ENCODE results near the gene PPP2R5C. TPM values are rescaled to one million over a fixed set of nuclear protein-coding genes. Genes with fewer than 3 reads are reported as not detected.
A peak's percentile ranks its signal among the peaks of the same experiment; 100 is the strongest.

PPP2R5C gene
- total and polyA plus RNA-seq, 7 donors: 18.2 to 76.6 (median 57.1) TPM

DNA sequence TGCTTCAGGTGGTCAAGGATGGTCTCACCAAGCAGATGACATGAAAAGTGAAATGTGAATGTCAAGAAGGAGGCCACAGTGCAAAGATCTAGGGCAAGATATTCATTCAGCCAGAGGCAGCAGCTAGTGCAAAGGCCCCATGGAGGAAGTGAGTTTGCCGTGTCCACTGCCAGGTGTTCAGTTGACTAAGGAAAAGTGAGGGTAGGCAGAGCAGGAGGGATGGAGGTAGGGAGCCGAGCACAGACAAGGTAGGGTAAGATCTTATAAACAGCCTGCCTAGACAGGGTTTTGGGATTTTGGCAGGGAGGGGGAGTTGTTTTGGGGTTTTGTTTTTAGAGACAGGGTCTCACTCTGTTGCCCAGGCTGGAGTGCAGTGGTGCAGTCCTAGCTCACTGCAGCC lies 11.9 kb downstream of the PPP2R5C start:
- Histone ChIP-seq H3K4me3 (no peak overlapping the region), H3K27ac (no peak overlapping the region), H3K36me3 (ENCODE audit: insufficient read depth in 1 of 2, low read depth in 1 of 2) (no peaks in the 10 kb centered on the region), H3K27me3 (ENCODE audit: insufficient read depth in 3 of 3, low read length in 2 of 3) (no peaks in the 10 kb centered on the region), H3K9me3 (no peaks in the 10 kb centered on the region), H3K4me1 (peaks cover 19% of the 10 kb centered on the region)
- TF ChIP-seq, protein P1, sequence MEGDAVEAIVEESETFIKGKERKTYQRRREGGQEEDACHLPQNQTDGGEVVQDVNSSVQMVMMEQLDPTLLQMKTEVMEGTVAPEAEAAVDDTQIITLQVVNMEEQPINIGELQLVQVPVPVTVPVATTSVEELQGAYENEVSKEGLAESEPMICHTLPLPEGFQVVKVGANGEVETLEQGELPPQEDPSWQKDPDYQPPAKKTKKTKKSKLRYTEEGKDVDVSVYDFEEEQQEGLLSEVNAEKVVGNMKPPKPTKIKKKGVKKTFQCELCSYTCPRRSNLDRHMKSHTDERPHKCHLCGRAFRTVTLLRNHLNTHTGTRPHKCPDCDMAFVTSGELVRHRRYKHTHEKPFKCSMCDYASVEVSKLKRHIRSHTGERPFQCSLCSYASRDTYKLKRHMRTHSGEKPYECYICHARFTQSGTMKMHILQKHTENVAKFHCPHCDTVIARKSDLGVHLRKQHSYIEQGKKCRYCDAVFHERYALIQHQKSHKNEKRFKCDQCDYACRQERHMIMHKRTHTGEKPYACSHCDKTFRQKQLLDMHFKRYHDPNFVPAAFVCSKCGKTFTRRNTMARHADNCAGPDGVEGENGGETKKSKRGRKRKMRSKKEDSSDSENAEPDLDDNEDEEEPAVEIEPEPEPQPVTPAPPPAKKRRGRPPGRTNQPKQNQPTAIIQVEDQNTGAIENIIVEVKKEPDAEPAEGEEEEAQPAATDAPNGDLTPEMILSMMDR (IDR thresholded peaks at IDR 0.05): no peak
- WGBS, 3 donors: 81 to 89% (median 84%) methylated on average over 2 of the region's 2 CpGs
- intact Hi-C loops (cut with DNase I): loop anchor here (5.0 to 10.0 kb wide), 4 partner anchors 69 to 321 kb away; no protein-coding TSS in a partner anchor
- DNase-seq (no peak), ATAC-seq (no peak)

DNA sequence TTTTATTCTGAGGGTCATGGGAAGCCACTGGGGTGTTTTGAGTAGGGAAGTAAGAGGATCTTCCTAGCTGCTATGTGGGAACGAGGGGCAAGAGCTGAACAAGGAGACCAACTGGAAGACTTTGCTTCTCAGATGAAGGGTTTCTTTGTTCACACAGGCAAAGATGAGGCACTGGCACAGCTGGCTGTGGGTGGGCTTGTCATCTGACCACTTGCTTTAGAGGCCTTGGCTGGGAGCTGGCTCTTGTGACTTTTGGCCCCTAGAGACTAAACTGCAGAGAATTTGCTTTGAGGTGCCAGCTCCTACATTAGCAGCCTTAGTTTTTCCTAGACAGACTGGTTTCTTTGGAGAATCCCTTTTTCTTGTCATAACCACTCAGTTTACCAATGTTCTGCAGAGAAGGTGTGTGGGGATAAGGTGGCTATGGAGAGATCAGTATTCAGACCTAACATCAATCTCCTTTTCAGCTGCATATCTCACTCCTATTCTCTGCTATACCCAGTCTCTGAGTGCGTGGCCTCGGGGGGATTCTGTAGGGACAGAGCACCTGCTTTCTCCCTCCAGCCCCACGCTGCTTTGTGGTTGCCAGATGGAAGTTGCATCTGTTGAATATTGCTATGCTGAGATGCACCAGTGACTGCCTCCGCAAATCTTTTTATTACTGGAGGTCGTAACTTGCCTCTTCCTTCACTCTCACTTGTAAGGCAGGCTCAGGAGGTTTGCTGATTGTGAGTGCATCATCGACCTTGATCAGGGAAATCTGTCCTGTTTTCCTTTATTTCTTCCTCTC lies 12.7 kb downstream of the PPP2R5C start:
- Histone ChIP-seq H3K27me3 (ENCODE audit: insufficient read depth in 3 of 3, low read length in 2 of 3) (no peaks in the 10 kb centered on the region), H3K4me3 (no peak overlapping the region), H3K27ac (no peak overlapping the region), H3K36me3 (ENCODE audit: insufficient read depth in 1 of 2, low read depth in 1 of 2) (no peaks in the 10 kb centered on the region), H3K4me1 (peaks cover 19% of the 10 kb centered on the region), H3K9me3 (no peaks in the 10 kb centered on the region)
- TF ChIP-seq, protein P1 (IDR thresholded peaks at IDR 0.05): no peak
- intact Hi-C loops (cut with DNase I): loop anchor here (5.0 to 10.0 kb wide), 4 partner anchors 68 to 321 kb away; no protein-coding TSS in a partner anchor
- no peak for DNase-seq
- no peak for ATAC-seq
- 71 to 79% (median 73%) methylated on average over 7 of the region's 7 CpGs for WGBS, 3 donors

DNA sequence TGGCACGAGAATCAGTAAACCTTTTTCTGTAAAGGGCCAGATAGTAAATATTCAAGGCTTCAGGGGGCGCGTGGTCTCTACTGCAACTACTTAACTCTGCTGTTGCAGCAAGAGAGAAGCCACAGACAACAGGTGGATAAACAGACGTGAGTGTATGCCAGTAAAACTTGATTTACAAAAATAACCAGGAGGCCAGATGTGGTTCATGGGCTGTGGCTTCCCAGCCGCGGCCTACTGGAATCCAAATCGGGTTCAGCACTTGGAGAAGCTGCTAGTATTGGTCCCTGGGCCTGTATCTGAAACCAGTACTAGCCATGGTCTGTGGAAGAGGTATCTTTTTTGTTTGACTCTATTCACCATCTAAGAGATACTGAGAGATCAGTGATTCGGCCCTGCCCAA lies 13.3 kb downstream of the PPP2R5C start:
- Histone ChIP-seq H3K27me3 (ENCODE audit: insufficient read depth in 3 of 3, low read length in 2 of 3) (no peaks in the 10 kb centered on the region), H3K4me3 (no peak overlapping the region), H3K36me3 (ENCODE audit: insufficient read depth in 1 of 2, low read depth in 1 of 2) (no peaks in the 10 kb centered on the region), H3K9me3 (no peaks in the 10 kb centered on the region), H3K27ac (no peak overlapping the region), H3K4me1 (peaks cover 19% of the 10 kb centered on the region)
- ATAC-seq (peak in 2 of 4 donors; percentile 42 to 65), DNase-seq (no peak)
- WGBS, 3 donors: 51 to 79% (median 57%) methylated on average over 8 of the region's 8 CpGs
- intact Hi-C loops (cut with DNase I): loop anchor here (5.0 to 10.0 kb wide), 4 partner anchors 67 to 320 kb away; no protein-coding TSS in a partner anchor
- TF ChIP-seq, protein P1 (IDR thresholded peaks at IDR 0.05): no peak

DNA sequence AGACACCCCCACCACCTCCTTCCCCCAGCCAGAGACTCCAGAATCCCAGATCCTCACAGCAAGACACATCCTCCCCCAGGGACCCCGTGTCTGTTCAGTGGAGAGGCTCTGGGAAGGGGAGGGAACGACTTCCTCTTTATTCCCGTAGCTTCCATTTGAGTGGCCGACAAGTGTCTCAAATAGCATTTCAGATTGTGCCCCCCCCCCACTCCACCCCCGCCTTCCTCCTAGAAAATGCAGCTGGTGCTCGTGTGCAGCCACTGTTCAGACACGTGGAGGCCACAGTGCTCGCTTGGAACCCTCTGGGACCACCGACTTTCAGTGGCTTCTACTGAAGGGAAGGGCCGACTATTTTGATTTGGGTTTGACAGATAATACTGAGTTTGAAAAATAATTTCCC lies 14.3 kb downstream of the PPP2R5C start:
- H3K4me1 ChIP-seq: peaks cover 24% of the 10 kb centered on the region
- ATAC-seq (no peak), DNase-seq (no peak)
- no peak overlapping the region for H3K27ac ChIP-seq
- intact Hi-C loops (cut with DNase I): loop anchor here in 1 of 2 donors (10.0 kb wide), 1 partner anchor 319 kb away; no protein-coding TSS in a partner anchor
- H3K27me3 ChIP-seq (ENCODE audit: insufficient read depth in 3 of 3, low read length in 2 of 3): no peaks in the 10 kb centered on the region
- H3K9me3 ChIP-seq: no peaks in the 10 kb centered on the region
- H3K36me3 ChIP-seq (ENCODE audit: insufficient read depth in 1 of 2, low read depth in 1 of 2): no peaks in the 10 kb centered on the region
- TF ChIP-seq, protein P1 (IDR thresholded peaks at IDR 0.05): no peak
- H3K4me3 ChIP-seq: no peak overlapping the region
- 59 to 69% (median 68%) methylated on average over 10 of the region's 10 CpGs for WGBS, 3 donors

All from psoas muscle (tissue), 8 donors.